Upper lobe of left lung (tissue), 4 donors: ENCODE results near the gene CNIH2.

Source experiments
- EP300 ChIP-seq, 4 donors: sonication (generic); formaldehyde crosslinking; IDR thresholded peaks; one replicate each; pipeline ENCODE4 v1.5.1; 2017; ENCODE audit warnings: antibody characterized with exemption in 4 of 4, control low read depth in 2 of 4
- POLR2A ChIP-seq, 4 donors: fragments of 450-650 bp; IDR thresholded peaks; one replicate each; pipeline ENCODE4 v1.5.1; 2016 to 2017; ENCODE audit warnings: antibody characterized with exemption in 4 of 4, mild to moderate bottlenecking in 2 of 4
- POLR2AphosphoS5 ChIP-seq, 2 donors: sonication (generic); formaldehyde crosslinking; IDR thresholded peaks; one replicate each; pipeline ENCODE4 v1.5.1; 2017; ENCODE audit warnings: antibody characterized with exemption in 2 of 2
- TF ChIP-seq, protein P1 (sequence below), 6 experiments: fragments of 450-650 bp in 4 of 6; fragments of 200-600 bp in 2 of 6; sonication (generic) in 2 of 6; IDR thresholded peaks; one replicate each; pipeline ENCODE4 v1.5.1; 2016 to 2019; ENCODE audit warnings: antibody characterized with exemption in 6 of 6

DNA sequence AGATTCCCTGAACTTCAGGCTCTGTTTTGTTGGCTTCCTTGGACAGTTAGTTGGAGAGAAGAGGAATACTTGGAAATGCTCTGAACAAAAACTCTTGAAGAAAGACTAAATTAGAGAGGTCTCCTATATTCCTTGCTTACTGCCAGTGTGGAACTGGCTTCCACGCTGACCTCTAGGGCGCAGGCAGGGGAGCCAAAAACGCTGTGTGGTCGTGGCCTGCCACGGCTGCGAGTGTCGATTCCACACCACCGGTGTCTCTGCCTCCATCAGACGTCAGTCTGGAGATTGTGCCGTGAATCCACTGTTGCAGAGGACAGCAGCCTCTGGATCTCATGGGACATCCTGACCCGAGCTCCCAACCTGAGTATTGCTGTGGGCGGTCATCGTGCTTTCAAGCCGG, 47.0 kb upstream of the CNIH2 start:
- TF ChIP-seq, protein P1, sequence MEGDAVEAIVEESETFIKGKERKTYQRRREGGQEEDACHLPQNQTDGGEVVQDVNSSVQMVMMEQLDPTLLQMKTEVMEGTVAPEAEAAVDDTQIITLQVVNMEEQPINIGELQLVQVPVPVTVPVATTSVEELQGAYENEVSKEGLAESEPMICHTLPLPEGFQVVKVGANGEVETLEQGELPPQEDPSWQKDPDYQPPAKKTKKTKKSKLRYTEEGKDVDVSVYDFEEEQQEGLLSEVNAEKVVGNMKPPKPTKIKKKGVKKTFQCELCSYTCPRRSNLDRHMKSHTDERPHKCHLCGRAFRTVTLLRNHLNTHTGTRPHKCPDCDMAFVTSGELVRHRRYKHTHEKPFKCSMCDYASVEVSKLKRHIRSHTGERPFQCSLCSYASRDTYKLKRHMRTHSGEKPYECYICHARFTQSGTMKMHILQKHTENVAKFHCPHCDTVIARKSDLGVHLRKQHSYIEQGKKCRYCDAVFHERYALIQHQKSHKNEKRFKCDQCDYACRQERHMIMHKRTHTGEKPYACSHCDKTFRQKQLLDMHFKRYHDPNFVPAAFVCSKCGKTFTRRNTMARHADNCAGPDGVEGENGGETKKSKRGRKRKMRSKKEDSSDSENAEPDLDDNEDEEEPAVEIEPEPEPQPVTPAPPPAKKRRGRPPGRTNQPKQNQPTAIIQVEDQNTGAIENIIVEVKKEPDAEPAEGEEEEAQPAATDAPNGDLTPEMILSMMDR (IDR thresholded peaks at IDR 0.05) = no peak
- TF ChIP-seq POLR2A (IDR thresholded peaks at IDR 0.05) (no peak), POLR2AphosphoS5 (IDR thresholded peaks at IDR 0.05) (no peak), EP300 (IDR thresholded peaks at IDR 0.05) (no peak)
